ENCODE data around the gene CCDC157. TPM values are rescaled to one million over a fixed set of nuclear protein-coding genes. Genes with fewer than 3 reads are reported as not detected.

CCDC157 gene
- total RNA-seq, 1 donor from 2014 or later, result 2.9 TPM

- intact Hi-C loops (cut with micrococcal nuclease), result no loop called here
- H3K36me3 Mint-ChIP-seq (ENCODE audit: low read depth), result peaks cover 20% of the 10 kb centered on the region
- peak; percentile 50 for ATAC-seq (ENCODE audit: low read depth)
- H3K4me1 Mint-ChIP-seq, result peaks cover 86% of the 10 kb centered on the region
- no peaks in the 10 kb centered on the region for H3K27me3 Mint-ChIP-seq
- TF ChIP-seq, protein P1, sequence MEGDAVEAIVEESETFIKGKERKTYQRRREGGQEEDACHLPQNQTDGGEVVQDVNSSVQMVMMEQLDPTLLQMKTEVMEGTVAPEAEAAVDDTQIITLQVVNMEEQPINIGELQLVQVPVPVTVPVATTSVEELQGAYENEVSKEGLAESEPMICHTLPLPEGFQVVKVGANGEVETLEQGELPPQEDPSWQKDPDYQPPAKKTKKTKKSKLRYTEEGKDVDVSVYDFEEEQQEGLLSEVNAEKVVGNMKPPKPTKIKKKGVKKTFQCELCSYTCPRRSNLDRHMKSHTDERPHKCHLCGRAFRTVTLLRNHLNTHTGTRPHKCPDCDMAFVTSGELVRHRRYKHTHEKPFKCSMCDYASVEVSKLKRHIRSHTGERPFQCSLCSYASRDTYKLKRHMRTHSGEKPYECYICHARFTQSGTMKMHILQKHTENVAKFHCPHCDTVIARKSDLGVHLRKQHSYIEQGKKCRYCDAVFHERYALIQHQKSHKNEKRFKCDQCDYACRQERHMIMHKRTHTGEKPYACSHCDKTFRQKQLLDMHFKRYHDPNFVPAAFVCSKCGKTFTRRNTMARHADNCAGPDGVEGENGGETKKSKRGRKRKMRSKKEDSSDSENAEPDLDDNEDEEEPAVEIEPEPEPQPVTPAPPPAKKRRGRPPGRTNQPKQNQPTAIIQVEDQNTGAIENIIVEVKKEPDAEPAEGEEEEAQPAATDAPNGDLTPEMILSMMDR (IDR thresholded peaks at IDR 0.05), result no peak
- POLR2A ChIA-PET, result interaction anchor here (0.6 to 2.6 kb wide), 5 partner anchors 11 to 845 kb away, joined by 3 to 12 read pairs (median 11); partner anchors contain the start of genes RNF185 and TBC1D10A
- H3K9me3 Mint-ChIP-seq, result no peaks in the 10 kb centered on the region
- CTCF ChIA-PET, result interaction anchor here (4.0 kb wide), 1 partner anchor 27 kb away, joined by 23 read pairs; the partner anchor contains the start of gene CASTOR1
- no peak for DNase-seq
- H3K27ac Mint-ChIP-seq, result peak overlapping the region; percentile 79
- H3K4me3 Mint-ChIP-seq, result peak overlapping the region; percentile 36
Observed at GRCh38 chr22:30314915-30315314, 41.9 kb upstream of the CCDC157 start.

- TF ChIP-seq, protein P1 (IDR thresholded peaks at IDR 0.05), result no peak
- no peaks in the 10 kb centered on the region for H3K27me3 Mint-ChIP-seq
- intact Hi-C loops (cut with micrococcal nuclease), result no loop called here
- peaks cover 28% of the 10 kb centered on the region for H3K36me3 Mint-ChIP-seq (ENCODE audit: low read depth)
- DNase-seq (no peak), ATAC-seq (ENCODE audit: low read depth) (no peak)
- H3K27ac Mint-ChIP-seq, result peak overlapping the region; percentile 67
- H3K4me1 Mint-ChIP-seq, result peaks cover 81% of the 10 kb centered on the region
- CTCF ChIA-PET, result no interaction called here
- POLR2A ChIA-PET, result interaction anchor here (0.7 to 2.6 kb wide), 4 partner anchors 10 to 40 kb away, joined by 3 to 12 read pairs (median 7); partner anchors contain the start of genes CCDC157, SF3A1 and TBC1D10A
- H3K4me3 Mint-ChIP-seq, result no peak overlapping the region
- no peaks in the 10 kb centered on the region for H3K9me3 Mint-ChIP-seq
Observed at GRCh38 chr22:30315962-30316576, 40.7 kb upstream of the CCDC157 start.

DNA sequence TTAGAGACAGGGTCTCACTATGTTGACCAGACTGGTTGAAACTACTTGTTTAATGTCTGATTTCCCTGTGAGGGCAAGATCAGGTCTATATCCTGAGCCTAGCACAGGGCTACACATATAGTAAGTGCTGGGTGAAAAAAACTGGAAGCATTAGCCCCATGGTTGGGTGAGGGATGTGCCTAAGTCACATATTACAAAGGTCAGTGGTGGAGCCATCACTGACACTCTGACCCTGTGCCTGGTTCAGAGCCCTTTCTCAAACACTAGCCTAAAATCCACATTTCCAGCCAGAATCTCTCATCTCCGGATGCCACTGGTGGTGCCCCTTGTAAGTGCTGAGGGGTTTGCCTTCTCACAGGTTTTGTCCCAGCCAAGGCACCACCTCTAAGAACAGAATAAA is 39.0 kb upstream of the CCDC157 start:
- H3K9me3 Mint-ChIP-seq, result no peaks in the 10 kb centered on the region
- no peak overlapping the region for H3K4me3 Mint-ChIP-seq
- peaks cover 70% of the 10 kb centered on the region for H3K4me1 Mint-ChIP-seq
- peaks cover 30% of the 10 kb centered on the region for H3K36me3 Mint-ChIP-seq (ENCODE audit: low read depth)
- H3K27me3 Mint-ChIP-seq, result no peaks in the 10 kb centered on the region
- no peak for ATAC-seq (ENCODE audit: low read depth)
- intact Hi-C loops (cut with micrococcal nuclease), result no loop called here
- DNase-seq, result no peak
- CTCF ChIA-PET, result interaction anchor here (1.0 to 1.6 kb wide), 2 partner anchors 15 to 30 kb away, joined by 4 read pairs; no protein-coding TSS in a partner anchor
- no peak overlapping the region for H3K27ac Mint-ChIP-seq
- TF ChIP-seq, protein P1 (IDR thresholded peaks at IDR 0.05), result no peak
- POLR2A ChIA-PET, result no interaction called here

DNA sequence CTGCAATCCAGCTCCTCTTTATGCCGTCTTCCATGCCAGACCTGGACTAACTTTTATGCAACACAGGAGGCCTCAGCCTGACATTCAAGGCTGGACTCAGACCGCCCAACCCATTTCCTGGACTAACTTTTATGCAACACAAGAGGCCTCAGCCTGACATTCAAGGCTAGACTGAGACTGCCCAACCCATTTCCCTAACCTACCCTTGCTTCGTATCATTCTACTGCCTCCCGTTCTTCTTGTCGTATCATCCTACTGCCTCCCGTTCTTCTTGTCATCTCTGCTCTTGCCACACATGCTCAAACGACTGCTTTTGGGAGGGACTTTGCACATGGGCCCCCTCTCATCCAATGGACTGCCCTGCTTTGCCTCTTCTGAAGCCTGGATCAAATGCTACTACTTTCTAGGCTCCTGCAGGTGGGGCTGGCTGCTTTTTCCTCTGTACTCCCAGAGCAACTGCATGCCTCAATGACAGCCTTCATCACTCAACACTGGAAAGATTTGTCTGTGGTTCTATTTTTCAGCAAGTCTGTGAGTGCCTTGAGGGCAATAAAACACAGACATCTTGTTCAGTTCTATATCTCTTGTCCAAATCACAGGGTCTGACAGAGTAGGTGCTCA is 37.9 kb upstream of the CCDC157 start:
- ChIA-PET CTCF (no interaction called here), POLR2A (no interaction called here)
- Mint-ChIP-seq H3K27me3 (no peaks in the 10 kb centered on the region), H3K4me1 (peaks cover 70% of the 10 kb centered on the region), H3K27ac (peak overlapping the region; percentile 3), H3K36me3 (ENCODE audit: low read depth) (peaks cover 31% of the 10 kb centered on the region), H3K4me3 (no peak overlapping the region), H3K9me3 (no peaks in the 10 kb centered on the region)
- DNase-seq (no peak), ATAC-seq (ENCODE audit: low read depth) (no peak)
- intact Hi-C loops (cut with micrococcal nuclease), result no loop called here
- TF ChIP-seq, protein P1 (IDR thresholded peaks at IDR 0.05), result no peak

DNA sequence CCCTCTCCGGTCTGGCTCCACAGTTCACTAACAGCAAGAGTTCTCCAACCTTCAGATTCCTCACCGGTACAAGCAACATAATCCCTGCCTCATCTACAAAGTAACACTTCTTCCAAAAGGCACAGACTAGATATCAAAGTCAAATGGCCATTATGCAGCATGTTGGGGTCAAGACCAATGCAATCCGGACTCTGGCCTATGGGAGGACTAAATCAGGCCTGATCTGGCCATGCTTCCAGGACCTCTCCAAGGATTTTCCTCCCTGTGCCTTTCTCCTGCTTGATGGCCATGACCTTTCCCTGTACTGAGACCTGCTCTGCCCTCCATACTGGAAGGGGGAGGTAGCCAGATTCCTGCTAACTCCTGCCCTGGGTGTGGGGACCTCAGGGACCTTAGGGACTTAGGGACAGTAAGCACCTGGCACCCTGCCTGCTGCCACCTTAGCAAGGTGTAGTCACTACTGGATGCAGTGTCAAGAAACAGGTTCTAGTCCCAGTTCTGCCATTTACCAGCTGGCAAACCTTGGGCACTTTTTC is 36.7 kb upstream of the CCDC157 start:
- Mint-ChIP-seq H3K27ac (no peak overlapping the region), H3K4me1 (peaks cover 70% of the 10 kb centered on the region), H3K9me3 (no peaks in the 10 kb centered on the region), H3K36me3 (ENCODE audit: low read depth) (peaks cover 31% of the 10 kb centered on the region), H3K4me3 (no peak overlapping the region), H3K27me3 (no peaks in the 10 kb centered on the region)
- no peak for DNase-seq
- CTCF ChIA-PET, result no interaction called here
- intact Hi-C loops (cut with micrococcal nuclease), result no loop called here
- POLR2A ChIA-PET, result no interaction called here
- TF ChIP-seq, protein P1 (IDR thresholded peaks at IDR 0.05), result no peak
- no peak for ATAC-seq (ENCODE audit: low read depth)
